ENCODE data around the gene CAND2.
A peak's percentile ranks its signal among the peaks of the same experiment; 100 is the strongest.

The CAND2 gene

GRCh38 chr3:12796171-12797123 lies at the start of gene CAND2:
Gene CAND2 (plus strand): TSS chr3:12796680. CDS start chr3:12796721, 41 bp downstream.
- peak; percentile 77 for DNase-seq

- DNase-seq, result no peak
Observed at GRCh38 chr3:12748477-12748876, 48.0 kb upstream of the CAND2 start.

GRCh38 chr3:12750223-12750622 lies 46.3 kb upstream of the CAND2 start:
- no peak for DNase-seq

- peak; percentile 70 for DNase-seq
Observed at GRCh38 chr3:12750658-12751071, 45.8 kb upstream of the CAND2 start.

- DNase-seq, result no peak
Observed at GRCh38 chr3:12751571-12751970, 44.9 kb upstream of the CAND2 start.

GRCh38 chr3:12752102-12752501 lies 44.4 kb upstream of the CAND2 start:
- no peak for DNase-seq

GRCh38 chr3:12752809-12753208 lies 43.7 kb upstream of the CAND2 start:
- DNase-seq, result no peak

- no peak for DNase-seq
Observed at GRCh38 chr3:12753275-12754028, 43.0 kb upstream of the CAND2 start.

GRCh38 chr3:12754313-12754712 lies 42.2 kb upstream of the CAND2 start:
- no peak for DNase-seq

GRCh38 chr3:12755754-12756153 lies 40.7 kb upstream of the CAND2 start:
- no peak for DNase-seq

- no peak for DNase-seq
Observed at GRCh38 chr3:12756175-12756574, 40.3 kb upstream of the CAND2 start.

GRCh38 chr3:12756635-12757034 lies 39.8 kb upstream of the CAND2 start:
- DNase-seq, result no peak

GRCh38 chr3:12758025-12758781 lies 38.3 kb upstream of the CAND2 start:
- no peak for DNase-seq

GRCh38 chr3:12759097-12759679 lies 37.3 kb upstream of the CAND2 start, which contains the start of gene TMEM40:
Gene TMEM40 (minus strand): TSS chr3:12759259. CDS start chr3:12749832, 9,427 bp downstream.
- no peak for DNase-seq

- DNase-seq, result no peak
Observed at GRCh38 chr3:12759693-12760565, 36.6 kb upstream of the CAND2 start.

- DNase-seq, result no peak
Observed at GRCh38 chr3:12764171-12764776, 32.2 kb upstream of the CAND2 start.

- DNase-seq, result no peak
Observed at GRCh38 chr3:12766541-12766940, 29.9 kb upstream of the CAND2 start.

- no peak for DNase-seq
Observed at GRCh38 chr3:12768579-12769527, 27.6 kb upstream of the CAND2 start.

GRCh38 chr3:12769761-12770160 lies 26.7 kb upstream of the CAND2 start:
- DNase-seq, result no peak

GRCh38 chr3:12771236-12771635 lies 25.2 kb upstream of the CAND2 start:
- DNase-seq, result no peak
